Endothelial cell of umbilical vein (primary cell): Measurements from ENCODE around the gene SPDYE6.

ENCODE experiments used
- CTCF ChIP-seq, 2 donors: IDR thresholded peaks; 1 replicate in 1 of 2; 2 replicates in 1 of 2; pipeline ENCODE4 v1.5.1; 2011; ENCODE audit warnings: low read length in 2 of 2, mild to moderate bottlenecking in 2 of 2, moderate library complexity in 2 of 2, control low read depth in 1 of 2, inconsistent platforms in 1 of 2, low read depth in 1 of 2; ENCODE audit not compliant: insufficient read depth in 1 of 2; ENCODE audit errors: extremely low read depth in 1 of 2
- EZH2 ChIP-seq: IDR thresholded peaks from 2 replicates; pipeline ENCODE4 v1.6.1; 2012; ENCODE audit warnings: borderline replicate concordance, low read depth, mild to moderate bottlenecking, moderate library complexity, low read length, inconsistent platforms; ENCODE audit not compliant: severe bottlenecking
- FOS ChIP-seq: IDR thresholded peaks from 2 replicates; pipeline ENCODE4 v1.6.1; 2011; ENCODE audit warnings: mild to moderate bottlenecking, low read length, moderate library complexity, borderline replicate concordance; ENCODE audit not compliant: insufficient read depth
- MAX ChIP-seq: IDR thresholded peaks from 2 replicates; pipeline ENCODE4 v1.6.1; 2011; ENCODE audit not compliant: insufficient read depth, insufficient read length
- MYC ChIP-seq: IDR thresholded peaks from one replicate; pipeline ENCODE4 v1.6.1; 2011; ENCODE audit warnings: mild to moderate bottlenecking, low read depth, low read length
- POLR2A ChIP-seq: IDR thresholded peaks from 2 replicates; pipeline ENCODE4 v1.6.1; 2012; ENCODE audit warnings: low read depth, mild to moderate bottlenecking, control low read depth, low read length
- POLR2AphosphoS5 ChIP-seq: IDR thresholded peaks from 2 replicates; pipeline ENCODE4 v1.6.1; 2012; ENCODE audit warnings: low read depth, mild to moderate bottlenecking, control low read depth, low read length, moderate library complexity; ENCODE audit not compliant: insufficient read depth

DNA sequence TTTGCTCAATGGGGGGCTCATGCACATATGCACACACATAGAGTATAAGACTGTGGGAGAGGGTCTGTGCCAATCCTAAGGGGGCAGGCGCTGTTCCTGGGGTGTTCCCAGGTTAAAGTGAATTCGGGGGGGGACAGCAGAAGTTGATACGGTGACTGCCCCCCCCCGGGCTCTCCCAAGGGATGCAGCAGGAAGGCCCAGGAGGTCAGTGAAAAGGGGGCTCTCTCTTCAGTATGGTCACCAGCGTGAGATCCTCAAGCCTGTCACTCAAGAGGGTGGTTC lies 32.4 kb downstream of the SPDYE6 start:
- TF ChIP-seq CTCF (IDR thresholded peaks at IDR 0.05; ENCODE audit: extremely low read depth in 1 of 2, insufficient read depth in 1 of 2, low read depth in 1 of 2, low read length in 2 of 2) (no peak), MAX (no peak), POLR2AphosphoS5 (no peak), EZH2 (no peak), POLR2A (no peak), FOS (no peak), MYC (no peak)
